Common myeloid progenitor, CD34-positive (primary cell): ENCODE results near the gene PPFIA1.

Experiments
- CTCF ChIA-PET: fragments of 350-600 bp; sonication (Branson Sonifier 250); formaldehyde crosslinking; loops from one replicate; lab custom pipeline; 2021; ENCODE audit warnings: antibody characterized with exemption; lab: Charles Lee
- POLR2A ChIA-PET: fragments of 350-600 bp; sonication (Branson Sonifier 250); formaldehyde crosslinking; loops from one replicate; lab custom pipeline; 2021; ENCODE audit warnings: antibody characterized with exemption; lab: Charles Lee
- DNase-seq, 3 donors: peaks; one replicate each; pipeline versions ENCODE4 v3.0.0 to v3.0.0-alpha.2; 2013
- H3K27ac ChIP-seq, 2 experiments: 1 replicate in 1 of 2; 2 replicates in 1 of 2; pipeline ENCODE4 v1.7.0; 2013; ENCODE audit warnings: inconsistent platforms in 2 of 2, low read length in 2 of 2, mild to moderate bottlenecking in 2 of 2, low read depth in 1 of 2, moderate library complexity in 1 of 2; ENCODE audit not compliant: severe bottlenecking in 2 of 2, insufficient read depth in 1 of 2, poor library complexity in 1 of 2
- H3K27me3 ChIP-seq, 5 experiments: replicated peaks in 2 of 5; 1 replicate in 3 of 5; 2 replicates in 2 of 5; pipeline versions ENCODE4 v1.6.1 to v1.7.0; 2013; ENCODE audit warnings: low read length in 4 of 5, mild to moderate bottlenecking in 2 of 5, moderate library complexity in 2 of 5, inconsistent platforms in 1 of 5; ENCODE audit not compliant: insufficient read depth in 5 of 5, control insufficient read depth in 4 of 5
- H3K36me3 ChIP-seq, 4 experiments: 1 replicate in 2 of 4; 2 replicates in 2 of 4; pipeline versions ENCODE4 v1.6.1 to v1.7.0; 2013; ENCODE audit warnings: low read length in 3 of 4, control low read depth in 1 of 4, mild to moderate bottlenecking in 1 of 4; ENCODE audit not compliant: control insufficient read depth in 4 of 4, insufficient read depth in 4 of 4
- H3K4me1 ChIP-seq, 4 experiments: 1 replicate in 3 of 4; 2 replicates in 1 of 4; pipeline versions ENCODE4 v1.6.1 to v1.7.1; 2013; ENCODE audit warnings: low read length in 3 of 4, mild to moderate bottlenecking in 3 of 4, control low read depth in 1 of 4, inconsistent platforms in 1 of 4, moderate library complexity in 1 of 4; ENCODE audit not compliant: control insufficient read depth in 4 of 4, insufficient read depth in 4 of 4; ENCODE audit errors: control extremely low read depth in 1 of 4
- H3K4me3 ChIP-seq, 7 experiments: 1 replicate in 4 of 7; 2 replicates in 3 of 7; pipeline versions ENCODE4 v1.5.1 to v1.7.0; 2013; ENCODE audit warnings: mild to moderate bottlenecking in 7 of 7, low read length in 6 of 7, moderate library complexity in 6 of 7, inconsistent platforms in 2 of 7, low read depth in 2 of 7, control low read depth in 1 of 7; ENCODE audit not compliant: insufficient read depth in 4 of 7, control insufficient read depth in 1 of 7; ENCODE audit errors: extremely low read depth in 1 of 7
- H3K9me3 ChIP-seq, 5 experiments: 1 replicate in 4 of 5; 2 replicates in 1 of 5; pipeline versions ENCODE4 v1.6.1 to v1.7.1; 2013; ENCODE audit warnings: low read length in 4 of 5, mild to moderate bottlenecking in 2 of 5, inconsistent platforms in 1 of 5, low read depth in 1 of 5, moderate library complexity in 1 of 5; ENCODE audit not compliant: control insufficient read depth in 4 of 5, insufficient read depth in 2 of 5; ENCODE audit errors: control extremely low read depth in 1 of 5
- WGBS: methylation state at CpG from one replicate; pipeline ENCODE4 v1.1.5; 2013; ENCODE audit not compliant: insufficient coverage; 5-methylcytosine and 5-hydroxymethylcytosine counted together

Gene PPFIA1

DNA sequence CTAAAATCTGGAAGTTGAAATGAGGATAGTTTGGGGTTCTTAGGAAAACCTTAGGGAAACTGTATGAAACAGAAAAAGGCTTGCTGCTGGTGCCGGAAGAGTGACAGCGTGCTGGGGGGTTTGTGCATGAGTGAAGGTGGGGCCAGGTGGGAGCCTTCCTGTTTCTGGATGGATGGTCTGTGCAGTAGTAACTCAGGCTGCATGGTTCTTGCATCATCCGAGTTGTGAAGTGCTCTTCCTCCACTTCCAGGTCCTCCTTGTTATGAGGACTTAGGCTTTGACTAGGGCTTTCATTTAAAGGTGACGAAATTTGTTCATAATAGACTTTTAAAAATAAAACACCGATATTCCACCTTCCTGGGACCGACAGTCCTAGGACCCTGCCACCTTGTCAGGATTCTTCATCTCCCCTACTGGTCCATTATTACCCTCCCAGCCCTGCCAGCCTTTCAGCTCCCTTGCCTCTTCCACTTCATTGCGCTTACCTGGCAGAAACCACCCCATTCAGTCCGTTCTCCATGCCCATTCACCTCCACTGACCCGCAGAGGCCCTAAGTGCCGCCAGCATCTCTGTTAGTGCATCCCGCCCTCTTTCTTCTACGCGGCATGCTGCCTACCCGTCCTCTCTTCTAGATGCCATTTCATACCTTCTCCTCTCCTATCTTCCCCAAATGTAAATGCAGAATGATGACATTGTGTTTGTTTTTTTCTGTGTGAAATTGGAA is 47.3 kb downstream of the PPFIA1 start:
- ChIA-PET POLR2A (no interaction called here), CTCF (no interaction called here)
- H3K27me3 ChIP-seq, result no peaks in the 10 kb centered on the region
- WGBS, result 99% methylated on average over 6 of the region's 14 CpGs
- H3K27ac ChIP-seq, result no peak overlapping the region
- peaks cover 6 to 36% (median 24%) of the 10 kb centered on the region in 4 experiments for H3K4me1 ChIP-seq
- no peak overlapping the region for H3K4me3 ChIP-seq
- H3K36me3 ChIP-seq, result peaks cover 3 to 35% (median 20%) of the 10 kb centered on the region in 4 experiments
- no peak for DNase-seq
- no peaks in the 10 kb centered on the region for H3K9me3 ChIP-seq

DNA sequence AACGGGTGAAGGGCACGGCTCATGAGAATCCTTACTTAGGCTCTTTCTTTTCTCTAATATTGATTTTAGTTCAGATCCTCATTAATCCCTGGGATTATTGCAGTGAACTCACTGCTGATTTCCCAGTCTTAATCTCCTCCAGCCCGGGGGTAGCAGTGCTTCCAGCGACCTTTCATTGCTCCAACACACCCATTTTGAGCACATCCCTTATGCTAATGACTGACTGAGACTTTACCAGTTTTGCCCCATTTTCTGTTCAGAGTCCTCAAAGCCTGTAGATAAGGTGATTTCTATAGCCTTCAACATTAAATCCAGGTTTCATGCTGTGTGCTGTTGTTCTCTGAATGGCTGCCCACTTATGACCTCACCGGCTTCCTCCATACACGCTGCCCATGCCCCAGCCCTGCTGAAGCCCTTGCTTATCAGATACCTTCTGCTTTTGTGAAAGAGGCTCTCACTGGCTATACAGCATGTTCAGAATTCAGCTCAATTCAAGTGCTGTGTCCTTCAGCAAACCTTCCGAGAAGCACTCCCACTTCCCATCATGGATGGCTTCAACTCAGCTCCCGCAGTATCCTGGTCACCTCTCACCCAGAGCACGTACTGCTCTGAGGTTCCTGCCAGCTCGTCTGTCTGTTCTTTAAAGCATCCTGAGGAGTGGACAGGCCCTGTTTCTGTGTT is 49.0 kb downstream of the PPFIA1 start:
- Histone ChIP-seq H3K27ac (no peak overlapping the region), H3K4me3 (no peak overlapping the region), H3K36me3 (peaks cover 4 to 46% (median 25%) of the 10 kb centered on the region in 4 experiments), H3K9me3 (no peaks in the 10 kb centered on the region), H3K4me1 (peaks cover 6 to 20% (median 14%) of the 10 kb centered on the region in 4 experiments), H3K27me3 (no peaks in the 10 kb centered on the region)
- 97% methylated on average over 9 of the region's 10 CpGs for WGBS
- ChIA-PET POLR2A (no interaction called here), CTCF (interaction anchor here (1.3 kb wide), 2 partner anchors 13 to 69 kb away, joined by 3 to 4 read pairs; no protein-coding TSS in a partner anchor)
- DNase-seq, result peak in 2 of 3 donors; percentile 27 to 60

DNA sequence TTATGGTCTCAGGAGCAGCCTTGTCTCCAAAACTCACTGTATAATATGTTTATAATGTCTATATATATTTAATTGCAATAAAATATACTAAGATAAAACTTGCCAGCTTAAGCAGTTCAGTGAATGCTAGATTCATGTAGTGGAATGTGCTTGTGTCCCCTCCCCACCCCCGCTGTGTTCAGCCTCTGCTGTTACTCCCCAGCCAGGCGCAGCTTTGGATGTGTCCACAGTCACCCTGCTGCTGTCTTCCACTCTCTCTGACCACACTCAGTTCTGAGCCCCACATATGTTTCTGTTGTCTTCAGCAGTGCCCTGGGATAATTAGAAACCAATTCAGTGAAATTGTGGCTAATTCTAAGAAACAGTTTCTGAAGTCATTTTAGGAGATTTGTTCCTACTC is 52.2 kb downstream of the PPFIA1 start:
- Histone ChIP-seq H3K4me3 (no peak overlapping the region), H3K27ac (no peak overlapping the region), H3K27me3 (no peaks in the 10 kb centered on the region), H3K4me1 (peaks cover 0 to 3% (median 1%) of the 10 kb centered on the region in 4 experiments), H3K9me3 (no peaks in the 10 kb centered on the region), H3K36me3 (peaks cover 14 to 71% (median 43%) of the 10 kb centered on the region in 4 experiments)
- POLR2A ChIA-PET, result no interaction called here
- DNase-seq, result no peak
- no CpG with 5 or more reads among the region's 2 CpGs for WGBS
- CTCF ChIA-PET, result interaction anchor here (0.9 to 1.9 kb wide), 3 partner anchors 9 to 51 kb away, joined by 3 to 5 read pairs (median 4); no protein-coding TSS in a partner anchor

DNA sequence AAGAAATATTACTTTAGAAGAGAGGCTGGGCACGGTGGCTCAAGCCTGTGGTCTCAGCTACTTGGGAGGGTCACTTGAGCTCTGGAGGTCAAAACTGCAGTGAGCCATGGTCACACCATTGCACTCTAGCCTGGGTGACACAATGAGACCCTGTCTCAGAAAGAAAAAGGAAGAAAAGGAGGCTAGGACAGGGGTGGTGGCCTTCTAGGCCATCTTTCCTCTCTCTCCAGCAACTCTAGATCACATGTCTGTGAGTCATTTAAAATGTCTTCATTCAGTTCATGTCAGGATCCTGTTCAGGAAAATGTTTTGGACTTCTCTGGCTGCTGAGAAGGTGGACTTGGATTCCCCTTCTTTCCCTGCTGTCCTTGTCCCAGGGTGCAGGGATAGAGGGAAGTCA is 53.3 kb downstream of the PPFIA1 start:
- Histone ChIP-seq H3K27ac (no peak overlapping the region), H3K9me3 (no peaks in the 10 kb centered on the region), H3K36me3 (peaks cover 11 to 69% (median 42%) of the 10 kb centered on the region in 4 experiments), H3K27me3 (no peaks in the 10 kb centered on the region), H3K4me3 (no peak overlapping the region), H3K4me1 (peaks cover 0 to 3% (median 0%) of the 10 kb centered on the region in 4 experiments)
- ChIA-PET POLR2A (no interaction called here), CTCF (no interaction called here)
- WGBS, result 100% methylated on average over 1 of the region's 1 CpG
- DNase-seq, result no peak

DNA sequence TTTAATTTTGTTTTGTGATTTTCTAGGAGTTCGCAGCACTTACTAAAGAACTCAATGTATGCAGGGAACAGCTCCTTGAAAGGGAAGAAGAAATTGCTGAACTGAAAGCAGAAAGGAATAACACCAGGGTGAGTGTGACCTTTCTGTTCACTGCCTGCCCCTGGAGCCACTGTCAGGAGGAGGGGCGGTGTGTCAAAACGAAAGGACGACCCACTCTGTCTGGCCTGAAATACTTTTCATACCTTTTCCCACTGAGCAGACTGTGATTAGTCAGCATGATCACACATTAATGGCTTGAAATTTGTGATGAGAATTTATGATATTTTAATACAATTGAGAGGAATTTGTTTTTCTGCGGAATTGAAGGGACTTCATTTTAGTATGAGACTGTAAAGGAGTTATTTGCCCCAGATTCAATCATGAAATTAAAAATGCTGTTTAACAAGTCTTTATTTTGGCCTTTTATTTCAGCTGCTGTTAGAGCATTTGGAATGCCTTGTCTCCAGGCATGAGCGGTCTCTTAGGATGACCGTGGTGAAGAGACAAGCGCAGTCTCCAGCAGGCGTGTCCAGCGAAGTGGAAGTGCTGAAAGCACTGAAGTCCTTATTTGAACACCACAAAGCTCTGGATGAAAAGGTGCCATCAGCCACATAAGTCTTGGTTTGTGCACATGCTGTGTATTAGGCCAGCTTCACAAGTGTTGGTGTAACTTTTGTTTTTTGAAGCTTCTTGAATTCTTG is 54.1 kb downstream of the PPFIA1 start:
- Histone ChIP-seq H3K36me3 (peaks cover 11 to 66% (median 40%) of the 10 kb centered on the region in 4 experiments), H3K4me3 (no peak overlapping the region), H3K27me3 (no peaks in the 10 kb centered on the region), H3K27ac (no peak overlapping the region), H3K9me3 (no peaks in the 10 kb centered on the region), H3K4me1 (peaks cover 0 to 3% (median 0%) of the 10 kb centered on the region in 4 experiments)
- POLR2A ChIA-PET, result no interaction called here
- CTCF ChIA-PET, result no interaction called here
- 90% methylated on average over 10 of the region's 10 CpGs for WGBS
- no peak for DNase-seq

DNA sequence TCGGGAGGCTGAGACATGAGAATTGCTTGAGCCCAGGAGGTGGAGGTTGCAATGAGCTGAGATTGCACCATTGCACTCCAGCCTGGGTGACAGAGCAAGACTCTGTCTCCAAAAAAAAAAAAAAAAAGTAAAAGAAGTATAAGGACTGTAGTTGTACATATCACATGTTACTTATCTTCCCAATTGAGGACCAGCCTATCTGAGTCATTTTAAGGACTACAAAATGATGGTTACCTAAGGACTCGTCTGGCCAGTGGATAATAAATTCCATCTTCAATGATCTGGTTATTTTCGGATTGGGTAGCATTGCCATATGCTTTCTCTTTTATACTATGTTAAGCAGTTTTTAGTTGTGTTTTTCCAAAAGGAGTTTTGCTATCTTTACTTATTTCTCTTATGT is 55.3 kb downstream of the PPFIA1 start:
- ChIA-PET CTCF (no interaction called here), POLR2A (no interaction called here)
- Histone ChIP-seq H3K27me3 (no peaks in the 10 kb centered on the region), H3K9me3 (no peaks in the 10 kb centered on the region), H3K36me3 (peaks cover 14 to 67% (median 40%) of the 10 kb centered on the region in 4 experiments), H3K4me1 (peaks cover 0 to 3% (median 0%) of the 10 kb centered on the region in 4 experiments), H3K4me3 (no peak overlapping the region), H3K27ac (no peak overlapping the region)
- DNase-seq, result no peak
- 100% methylated on average over 1 of the region's 3 CpGs for WGBS
